ENCODE measurements around the gene EML5.

DNA sequence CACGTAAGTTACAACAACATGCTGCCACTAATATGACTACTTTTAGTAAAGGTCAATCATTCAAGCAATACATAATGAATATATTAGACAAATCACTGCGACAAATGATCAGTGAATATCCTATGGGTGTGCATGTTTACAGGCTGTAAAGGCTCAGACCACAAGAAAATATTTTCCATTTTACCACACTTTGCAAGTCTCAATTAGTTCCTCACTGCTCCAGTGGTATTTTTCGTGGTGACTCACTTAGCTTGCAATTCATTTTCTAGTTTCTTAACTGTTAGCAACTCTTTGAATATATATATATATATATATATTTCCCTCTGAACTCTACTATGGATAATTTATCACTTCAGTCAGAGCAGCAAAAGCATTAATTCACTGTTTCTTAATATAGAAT, 96.9 kb downstream of the EML5 start:
- no peak for TF ChIP-seq EZH2 (IDR thresholded peaks at IDR 0.05)
- no peak for TF ChIP-seq FOXP2 (optimal IDR thresholded peaks at IDR 0.05; ENCODE audit: control extremely low read depth, extremely low read length, insufficient read depth)
